Measurements from ENCODE around the gene DUSP9. TPM values are rescaled to one million over a fixed set of nuclear protein-coding genes. Genes with fewer than 3 reads are reported as not detected.

The DUSP9 gene
- total RNA-seq, 1 donor from 2014 or later: 4.1 TPM

- Histone ChIP-seq H3K36me3 (ENCODE audit: control insufficient read depth, insufficient read depth, low read length) (no peaks in the 10 kb centered on the region), H3K27me3 (ENCODE audit: control insufficient read depth, insufficient read depth, low read length) (peaks cover 34% of the 10 kb centered on the region), H3K4me3 (ENCODE audit: low read depth, low read length) (no peak overlapping the region)
- DNase-seq (ENCODE audit: low read depth): no peak
- TF ChIP-seq CTCF (IDR thresholded peaks at IDR 0.05; ENCODE audit: insufficient read depth, low read length, poor library complexity, severe bottlenecking): no peak
Measured at GRCh38 chrX:153624196-153625091, 22.6 kb upstream of the DUSP9 start.

GRCh38 chrX:153625271-153626024 lies 21.6 kb upstream of the DUSP9 start:
- no peak for DNase-seq (ENCODE audit: low read depth)
- no peaks in the 10 kb centered on the region for H3K36me3 ChIP-seq (ENCODE audit: control insufficient read depth, insufficient read depth, low read length)
- H3K27me3 ChIP-seq (ENCODE audit: control insufficient read depth, insufficient read depth, low read length): peaks cover 34% of the 10 kb centered on the region
- no peak for TF ChIP-seq CTCF (IDR thresholded peaks at IDR 0.05; ENCODE audit: insufficient read depth, low read length, poor library complexity, severe bottlenecking)
- no peak overlapping the region for H3K4me3 ChIP-seq (ENCODE audit: low read depth, low read length)

GRCh38 chrX:153626025-153626633 lies 20.9 kb upstream of the DUSP9 start:
- no peak for TF ChIP-seq CTCF (IDR thresholded peaks at IDR 0.05; ENCODE audit: insufficient read depth, low read length, poor library complexity, severe bottlenecking)
- peaks cover 34% of the 10 kb centered on the region for H3K27me3 ChIP-seq (ENCODE audit: control insufficient read depth, insufficient read depth, low read length)
- no peak for DNase-seq (ENCODE audit: low read depth)
- H3K4me3 ChIP-seq (ENCODE audit: low read depth, low read length): no peak overlapping the region
- H3K36me3 ChIP-seq (ENCODE audit: control insufficient read depth, insufficient read depth, low read length): no peaks in the 10 kb centered on the region

GRCh38 chrX:153626863-153627674 lies 19.9 kb upstream of the DUSP9 start:
- TF ChIP-seq CTCF (IDR thresholded peaks at IDR 0.05; ENCODE audit: insufficient read depth, low read length, poor library complexity, severe bottlenecking): no peak

GRCh38 chrX:153627675-153628111 lies 19.3 kb upstream of the DUSP9 start:
- no peak for DNase-seq (ENCODE audit: low read depth)
- TF ChIP-seq CTCF (IDR thresholded peaks at IDR 0.05; ENCODE audit: insufficient read depth, low read length, poor library complexity, severe bottlenecking): no peak
- peaks cover 32% of the 10 kb centered on the region for H3K27me3 ChIP-seq (ENCODE audit: control insufficient read depth, insufficient read depth, low read length)
- no peak overlapping the region for H3K4me3 ChIP-seq (ENCODE audit: low read depth, low read length)
- no peaks in the 10 kb centered on the region for H3K36me3 ChIP-seq (ENCODE audit: control insufficient read depth, insufficient read depth, low read length)

More at GRCh38 chrX:153626863-153627674, 19.9 kb upstream of the DUSP9 start:
- H3K27me3 ChIP-seq (ENCODE audit: control insufficient read depth, insufficient read depth, low read length): peaks cover 32% of the 10 kb centered on the region
- H3K4me3 ChIP-seq (ENCODE audit: low read depth, low read length): no peak overlapping the region
- H3K36me3 ChIP-seq (ENCODE audit: control insufficient read depth, insufficient read depth, low read length): no peaks in the 10 kb centered on the region
- DNase-seq (ENCODE audit: low read depth): no peak
